Fibroblast of villous mesenchyme (primary cell): ENCODE data around the gene FERMT2. TPM values are rescaled to one million over a fixed set of nuclear protein-coding genes. Genes with fewer than 3 reads are reported as not detected.
A peak's percentile ranks its signal among the peaks of the same experiment; 100 is the strongest.

ENCODE experiments used
- DNase-seq: peaks from one replicate; pipeline ENCODE4 v3.0.0-alpha.2; 2010; ENCODE audit warnings: low read depth
- H3K4me3 ChIP-seq: 2 replicates; pipeline ENCODE4 v1.5.1; 2011; ENCODE audit warnings: low read depth, mild to moderate bottlenecking, low read length
- CTCF ChIP-seq: IDR thresholded peaks from 2 replicates; pipeline ENCODE4 v1.5.1; 2012; ENCODE audit warnings: low read depth, mild to moderate bottlenecking, low read length; ENCODE audit not compliant: insufficient read depth
- total RNA-seq: library from RNA; depleted of rRNA; stranded (reverse); fragments of >200 nt; gene quantifications from 2 replicates; pipeline ENCODE4 v1.2.3, GENCODE V29; 2012

FERMT2 gene
- total RNA-seq, 1 donor = 320 TPM

- H3K4me3 ChIP-seq = no peak overlapping the region
- DNase-seq = no peak
- no peak for TF ChIP-seq CTCF
These were observed 123.4 kb downstream of the FERMT2 start for GRCh38 chr14:52827426-52827825.

DNA sequence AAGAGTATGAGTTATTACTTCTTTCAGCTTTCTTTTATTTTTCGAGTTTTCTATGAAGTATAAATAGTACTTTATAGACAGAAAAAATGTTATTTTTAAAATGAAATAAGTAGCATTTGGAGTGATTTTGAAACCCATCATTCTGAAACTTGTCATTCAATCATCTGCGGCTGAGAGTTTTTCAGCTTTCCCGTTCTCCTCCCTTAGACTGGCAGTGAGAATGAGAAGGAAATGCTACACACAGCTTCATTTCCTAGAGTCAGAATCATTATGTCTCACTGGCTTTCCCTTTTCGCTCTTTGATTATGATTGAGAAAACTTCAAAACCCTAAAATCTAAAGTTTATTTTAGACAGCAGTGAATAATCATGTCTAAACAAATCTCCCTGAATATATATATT lies 125.8 kb downstream of the FERMT2 start:
- TF ChIP-seq CTCF = no peak
- H3K4me3 ChIP-seq = no peak overlapping the region
- no peak for DNase-seq

GRCh38 chr14:52824462-52824861 lies 126.4 kb downstream of the FERMT2 start:
- TF ChIP-seq CTCF = no peak
- DNase-seq = peak; percentile 25
- no peak overlapping the region for H3K4me3 ChIP-seq

- no peak for DNase-seq
- TF ChIP-seq CTCF = no peak
- no peak overlapping the region for H3K4me3 ChIP-seq
These were observed 129.0 kb downstream of the FERMT2 start for GRCh38 chr14:52821805-52822250.

DNA sequence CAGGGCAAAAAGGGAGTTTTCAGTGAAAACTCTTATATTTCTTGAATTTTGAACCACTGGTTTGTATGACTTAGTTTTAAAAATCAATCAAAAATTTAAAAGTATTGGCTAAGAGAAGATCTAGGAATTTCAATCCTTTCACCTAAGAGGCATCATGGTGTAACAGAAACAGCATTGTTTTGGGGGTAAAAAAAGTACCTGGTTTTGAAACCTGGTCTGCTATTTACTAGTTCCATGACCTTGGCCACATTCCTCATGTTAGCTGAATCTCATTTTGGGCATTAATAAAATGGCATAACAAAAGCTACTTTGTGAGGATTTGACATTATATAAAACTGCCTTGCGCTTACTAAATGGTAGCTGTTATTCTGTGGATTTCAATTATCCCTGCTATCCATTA lies 142.7 kb downstream of the FERMT2 start:
- DNase-seq = no peak
- TF ChIP-seq CTCF = no peak
- H3K4me3 ChIP-seq = no peak overlapping the region

Other genes starting within 250 kb of the FERMT2 start
- gene PSMC6, start 243.8 kb downstream of the FERMT2 start, total RNA-seq = 80.2 and 99.7 TPM in 2 replicates
- gene STYX, start 220.9 kb downstream of the FERMT2 start, total RNA-seq = 22.9 and 26.3 TPM in 2 replicates
- 23.8 and 31.1 TPM in 2 replicates for gene GNPNAT1, start 159.4 kb downstream of the FERMT2 start, total RNA-seq
- 41.9 and 42.7 TPM in 2 replicates for gene DDHD1, start 202.3 kb upstream of the FERMT2 start, total RNA-seq